K562 (cell line): ENCODE results near the gene SPATS2L. TPM values are rescaled to one million over a fixed set of nuclear protein-coding genes. Genes with fewer than 3 reads are reported as not detected.

Experiments
- ATAC-seq: fragments of 200-7000 bp; cut with Tn5 transposase; 3 replicates; pipeline ENCODE4 v1.9.1; 2020; ENCODE audit warnings: moderate library complexity
- BruUV-seq: library from RNA; stranded (reverse); fragments of 400-500 nt; replicated peaks from 2 replicates; lab custom pipeline; 2021; lab: Mats Ljungman, UMichigan
- CTCF ChIA-PET: fragments of 300-600 bp; formaldehyde crosslinking; extraction: SDS; loops from one replicate; lab custom pipeline; 2021; ENCODE audit warnings: low intra/inter-chr PET ratio; lab: Yijun Ruan, JAX
- POLR2A ChIA-PET: fragments of 300-600, 350-650 bp; sonication (Branson Sonifier 250); formaldehyde crosslinking; extraction: SDS; loops from one replicate; lab custom pipeline; 2021; ENCODE audit warnings: antibody characterized with exemption, inconsistent platforms; lab: Yijun Ruan, JAX
- DNase-seq, 4 experiments: peaks; one replicate each; pipeline versions ENCODE4 v3.0.0 to v3.0.0-alpha.2; 2011 to 2018; ENCODE audit warnings: low spot score in 3 of 4, mixed read lengths in 3 of 4; ENCODE audit errors: extremely low read depth in 1 of 4
- FAIRE-seq: peaks from 2 replicates; lab custom pipeline; 2011; peaks lifted over from hg19 to GRCh38; lab: Jason Lieb, UNC
- H2AFZ ChIP-seq: 2 replicates; pipeline ENCODE4 v1.6.0; 2011; ENCODE audit warnings: low read depth, low read length, control low read depth, inconsistent platforms
- H3K27ac ChIP-seq: fragments of 200-600 bp; 3 replicates; pipeline ENCODE4 v1.8.0; 2011; ENCODE audit warnings: low read depth, mild to moderate bottlenecking, control low read depth, inconsistent platforms, low read length, moderate library complexity, mixed read lengths; ENCODE audit errors: extremely low read depth
- H3K27me3 ChIP-seq, 2 experiments: fragments of 300-600 bp in 1 of 2; 2 replicates in 1 of 2; 3 replicates in 1 of 2; pipeline versions ENCODE4 v1.6.0 to v1.8.0; 2011; ENCODE audit warnings: inconsistent platforms in 2 of 2, low read length in 2 of 2, mild to moderate bottlenecking in 1 of 2, mixed read lengths in 1 of 2, moderate library complexity in 1 of 2; ENCODE audit not compliant: control insufficient read depth in 2 of 2, insufficient read depth in 2 of 2
- H3K36me3 ChIP-seq: fragments of 300-600 bp; 3 replicates; pipeline ENCODE4 v1.8.0; 2011; ENCODE audit warnings: mild to moderate bottlenecking, low read length, inconsistent platforms; ENCODE audit not compliant: control insufficient read depth, insufficient read depth
- H3K4me1 ChIP-seq, 2 experiments: fragments of 200-600 bp in 1 of 2; replicated peaks in 1 of 2; 2 replicates in 1 of 2; 3 replicates in 1 of 2; pipeline versions ENCODE4 v1.5.1 to v1.8.0; 2011; ENCODE audit warnings: inconsistent platforms in 2 of 2, low read length in 2 of 2, mild to moderate bottlenecking in 1 of 2, mixed read lengths in 1 of 2, moderate library complexity in 1 of 2; ENCODE audit not compliant: control insufficient read depth in 2 of 2, insufficient read depth in 2 of 2
- H3K4me2 ChIP-seq: 2 replicates; pipeline ENCODE4 v1.6.1; 2011; ENCODE audit warnings: low read length, control low read depth, inconsistent platforms, mixed read lengths; ENCODE audit not compliant: insufficient read depth
- H3K4me3 ChIP-seq: fragments of 200-600 bp; sonication (generic), shearing (Covaris generic); 2 replicates; pipeline ENCODE4 v1.5.1; 2016; ENCODE audit warnings: control low read depth, inconsistent platforms
- H3K79me2 ChIP-seq: fragments of 200-600 bp; 3 replicates; pipeline ENCODE4 v1.8.0; 2011; ENCODE audit warnings: low read length, inconsistent platforms; ENCODE audit not compliant: control insufficient read depth, insufficient read depth
- H3K9ac ChIP-seq, 2 experiments: 2 replicates each; pipeline versions ENCODE4 v1.6.0 to v1.6.1; 2011; ENCODE audit warnings: low read depth in 2 of 2, low read length in 2 of 2, control low read depth in 1 of 2, inconsistent platforms in 1 of 2, mild to moderate bottlenecking in 1 of 2, mixed read lengths in 1 of 2; ENCODE audit not compliant: insufficient read depth in 1 of 2
- H3K9me1 ChIP-seq: one replicate; pipeline ENCODE4 v1.6.0; 2011; ENCODE audit warnings: inconsistent platforms, mild to moderate bottlenecking, low read length, moderate library complexity; ENCODE audit not compliant: control insufficient read depth, insufficient read depth
- H3K9me3 ChIP-seq: replicated peaks from 2 replicates; pipeline ENCODE4 v1.5.1; 2011; ENCODE audit warnings: low read depth, low read length, inconsistent platforms; ENCODE audit not compliant: control insufficient read depth, insufficient read depth
- H4K20me1 ChIP-seq: replicated peaks from 2 replicates; pipeline ENCODE4 v1.6.1; 2011; ENCODE audit warnings: low read length, inconsistent platforms, mixed read lengths; ENCODE audit not compliant: control insufficient read depth, insufficient read depth
- BRCA1 ChIP-seq, 2 experiments: fragments of 450-650 bp in 1 of 2; sonication (generic) in 1 of 2; formaldehyde crosslinking in 1 of 2; IDR thresholded peaks; 2 replicates each; pipeline versions ENCODE4 v1.5.0 to v1.6.1; 2017 to 2020; ENCODE audit warnings: mild to moderate bottlenecking in 1 of 2, missing genetic modification reagents in 1 of 2
- C11orf30 ChIP-seq: fragments of 450-650 bp; IDR thresholded peaks from 2 replicates; pipeline ENCODE4 v1.6.1; 2016; ENCODE audit warnings: low read depth, mild to moderate bottlenecking
- ESRRA ChIP-seq: fragments of 450-650 bp; IDR thresholded peaks from 2 replicates; pipeline ENCODE4 v1.6.1; 2014; ENCODE audit warnings: low read depth, mild to moderate bottlenecking, moderate library complexity, borderline replicate concordance
- NCOA1 ChIP-seq: fragments of 450-650 bp; IDR thresholded peaks from 2 replicates; pipeline ENCODE4 v1.6.1; 2016; ENCODE audit warnings: low read depth
- NCOA2 ChIP-seq, 2 experiments: fragments of 450-650 bp; IDR thresholded peaks; 2 replicates each; pipeline ENCODE4 v1.6.1; 2018; ENCODE audit warnings: mild to moderate bottlenecking in 2 of 2, moderate library complexity in 1 of 2; ENCODE audit not compliant: partially characterized antibody in 2 of 2
- NCOR1 ChIP-seq: fragments of 450-650 bp; IDR thresholded peaks from 2 replicates; pipeline ENCODE4 v1.6.1; 2016; ENCODE audit warnings: mild to moderate bottlenecking, moderate library complexity
- WGBS: fragments of 100-300 bp; shearing (Covaris generic); methylation state at CpG from one replicate; pipeline ENCODE4 v1.1.6; 2016; ENCODE audit warnings: low coverage, mixed read lengths; ENCODE audit not compliant: insufficient coverage; ENCODE audit errors: missing lambda C conversion rate; 5-methylcytosine and 5-hydroxymethylcytosine counted together
- in situ Hi-C: fragments of 300-500 bp; cut with MboI; formaldehyde crosslinking; loops from 4 replicates; pipeline ENCODE4 v1.15.0; 2018; ENCODE audit warnings: inconsistent platforms, mixed read lengths
- intact Hi-C: fragments of 100-400 bp; cut with micrococcal nuclease; formaldehyde crosslinking; loops from 2 replicates; pipeline ENCODE4 v1.14.2; 2022
- polyA plus RNA-seq, 8 experiments: library from polyadenylated mRNA; depleted of rRNA in 4 of 8; stranded (reverse) in 5 of 8; unstranded in 3 of 8; fragments of >200 nt; fragmentation: Nextera tagmentation in 2 of 8; fragmentation: Illumina TruSeq in 1 of 8; extraction: Ambion mirVana in 2 of 8; extraction: Trizol in 1 of 8; gene quantifications; 2 replicates each; pipeline versions ENCODE4 v1.2.1 to v1.2.3, GENCODE V29; 2011 to 2014; ENCODE audit warnings: inconsistent platforms in 1 of 8, missing spikeins in 1 of 8
- total RNA-seq, 7 experiments: library from RNA; depleted of rRNA in 6 of 7; stranded (reverse); fragments of >200 nt in 6 of 7; fragmentation: Illumina TruSeq in 2 of 7; extraction: Trizol in 2 of 7; gene quantifications; 2 replicates each; pipeline versions ENCODE4 v1.2.1 to v1.2.3, GENCODE V29; 2011 to 2021; ENCODE audit warnings: low replicate concordance in 1 of 7
- TF ChIP-seq, protein P1 (sequence below): fragments of 450-650 bp; formaldehyde crosslinking; IDR thresholded peaks from 2 replicates; pipeline ENCODE4 v1.4.0; 2020; ENCODE audit warnings: mild to moderate bottlenecking, moderate library complexity
- TF ChIP-seq, protein P2 (sequence below): fragments of 450-650 bp; IDR thresholded peaks from 2 replicates; pipeline ENCODE4 v1.6.1; 2017; ENCODE audit warnings: antibody characterized with exemption, mild to moderate bottlenecking

Gene SPATS2L
- total and polyA plus RNA-seq, 9 of the 15 experiments (the other 6 are each of a cell fraction or from before 2014, with no cell fraction given), result 11.3 to 41.5 (median 24.9) TPM

DNA sequence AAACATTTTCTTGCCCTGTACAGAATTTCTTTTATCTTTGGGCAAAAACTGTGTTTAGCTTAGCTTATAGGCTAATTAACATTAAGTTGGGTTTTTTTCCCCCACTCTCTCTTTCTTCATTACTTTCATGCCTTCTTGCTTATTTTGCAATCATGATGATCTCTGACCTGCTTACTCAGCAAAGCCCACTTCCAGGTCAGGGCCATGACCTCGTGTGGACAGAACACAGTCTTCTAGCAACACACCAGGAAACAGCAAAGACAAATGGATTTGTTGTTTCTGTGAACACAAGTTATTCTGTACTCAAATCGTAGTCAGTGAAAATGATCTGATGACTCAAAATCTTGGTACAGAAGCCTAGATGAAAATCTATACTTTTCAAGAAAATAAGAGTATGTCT is 60.7 kb downstream of the SPATS2L start:
- POLR2A ChIA-PET, result interaction anchor here (1.4 kb wide), 1 partner anchor 9 kb away, joined by 4 read pairs; no protein-coding TSS in a partner anchor
- no TSS peak for BruUV-seq
- in situ Hi-C loops, result no loop called here
- Histone ChIP-seq H3K79me2 (no peaks in the 10 kb centered on the region), H3K9me1 (no peaks in the 10 kb centered on the region), H3K4me3 (no peak overlapping the region), H3K27me3 (no peaks in the 10 kb centered on the region), H4K20me1 (no peaks in the 10 kb centered on the region), H3K27ac (no peak overlapping the region), H3K4me1 (peaks cover 0 to 7% of the 10 kb centered on the region in 2 experiments; a peak in 3 of 5 replicates), H2AFZ (peak overlapping the region; percentile 22), H3K9ac (no peak overlapping the region), H3K36me3 (no peaks in the 10 kb centered on the region), H3K9me3 (no peaks in the 10 kb centered on the region), H3K4me2 (peak overlapping the region; percentile 10; the same call in 1 of the 2 replicates)
- DNase-seq (peak in 2 of 4 experiments; percentile 21 to 71), FAIRE-seq (peak; percentile 94), ATAC-seq (peak; percentile 80)
- CTCF ChIA-PET, result no interaction called here
- WGBS, result 0% methylated on average over 2 of the region's 2 CpGs
- intact Hi-C loops, result no loop called here
- TF ChIP-seq ESRRA (peak; percentile 29; the same call in 1 of the 2 replicates), NCOR1 (peak; percentile 17; the same call in 1 of the 2 replicates), NCOA1 (no peak), C11orf30 (peak; percentile 95), NCOA2 (IDR thresholded peaks at IDR 0.05; ENCODE audit: partially characterized antibody in 2 of 2) (no peak), BRCA1 (IDR thresholded peaks at IDR 0.05) (no peak), BRCA1 (CRISPR knock-in tag; IDR thresholded peaks at IDR 0.05) (no peak)
- TF ChIP-seq, protein P1, sequence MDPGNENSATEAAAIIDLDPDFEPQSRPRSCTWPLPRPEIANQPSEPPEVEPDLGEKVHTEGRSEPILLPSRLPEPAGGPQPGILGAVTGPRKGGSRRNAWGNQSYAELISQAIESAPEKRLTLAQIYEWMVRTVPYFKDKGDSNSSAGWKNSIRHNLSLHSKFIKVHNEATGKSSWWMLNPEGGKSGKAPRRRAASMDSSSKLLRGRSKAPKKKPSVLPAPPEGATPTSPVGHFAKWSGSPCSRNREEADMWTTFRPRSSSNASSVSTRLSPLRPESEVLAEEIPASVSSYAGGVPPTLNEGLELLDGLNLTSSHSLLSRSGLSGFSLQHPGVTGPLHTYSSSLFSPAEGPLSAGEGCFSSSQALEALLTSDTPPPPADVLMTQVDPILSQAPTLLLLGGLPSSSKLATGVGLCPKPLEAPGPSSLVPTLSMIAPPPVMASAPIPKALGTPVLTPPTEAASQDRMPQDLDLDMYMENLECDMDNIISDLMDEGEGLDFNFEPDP (CRISPR knock-in tag), result no peak
- TF ChIP-seq, protein P2, sequence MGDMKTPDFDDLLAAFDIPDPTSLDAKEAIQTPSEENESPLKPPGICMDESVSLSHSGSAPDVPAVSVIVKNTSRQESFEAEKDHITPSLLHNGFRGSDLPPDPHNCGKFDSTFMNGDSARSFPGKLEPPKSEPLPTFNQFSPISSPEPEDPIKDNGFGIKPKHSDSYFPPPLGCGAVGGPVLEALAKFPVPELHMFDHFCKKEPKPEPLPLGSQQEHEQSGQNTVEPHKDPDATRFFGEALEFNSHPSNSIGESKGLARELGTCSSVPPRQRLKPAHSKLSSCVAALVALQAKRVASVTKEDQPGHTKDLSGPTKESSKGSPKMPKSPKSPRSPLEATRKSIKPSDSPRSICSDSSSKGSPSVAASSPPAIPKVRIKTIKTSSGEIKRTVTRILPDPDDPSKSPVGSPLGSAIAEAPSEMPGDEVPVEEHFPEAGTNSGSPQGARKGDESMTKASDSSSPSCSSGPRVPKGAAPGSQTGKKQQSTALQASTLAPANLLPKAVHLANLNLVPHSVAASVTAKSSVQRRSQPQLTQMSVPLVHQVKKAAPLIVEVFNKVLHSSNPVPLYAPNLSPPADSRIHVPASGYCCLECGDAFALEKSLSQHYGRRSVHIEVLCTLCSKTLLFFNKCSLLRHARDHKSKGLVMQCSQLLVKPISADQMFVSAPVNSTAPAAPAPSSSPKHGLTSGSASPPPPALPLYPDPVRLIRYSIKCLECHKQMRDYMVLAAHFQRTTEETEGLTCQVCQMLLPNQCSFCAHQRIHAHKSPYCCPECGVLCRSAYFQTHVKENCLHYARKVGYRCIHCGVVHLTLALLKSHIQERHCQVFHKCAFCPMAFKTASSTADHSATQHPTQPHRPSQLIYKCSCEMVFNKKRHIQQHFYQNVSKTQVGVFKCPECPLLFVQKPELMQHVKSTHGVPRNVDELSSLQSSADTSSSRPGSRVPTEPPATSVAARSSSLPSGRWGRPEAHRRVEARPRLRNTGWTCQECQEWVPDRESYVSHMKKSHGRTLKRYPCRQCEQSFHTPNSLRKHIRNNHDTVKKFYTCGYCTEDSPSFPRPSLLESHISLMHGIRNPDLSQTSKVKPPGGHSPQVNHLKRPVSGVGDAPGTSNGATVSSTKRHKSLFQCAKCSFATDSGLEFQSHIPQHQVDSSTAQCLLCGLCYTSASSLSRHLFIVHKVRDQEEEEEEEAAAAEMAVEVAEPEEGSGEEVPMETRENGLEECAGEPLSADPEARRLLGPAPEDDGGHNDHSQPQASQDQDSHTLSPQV, result 0 out of 2 replicates have a peak, but pooled peaks have one; percentile 46
